Erythroblast (primary cell): Measurements from ENCODE around the gene KRTCAP2.

Experiments
- GATA1 ChIP-seq: IDR thresholded peaks from 2 replicates; pipeline ENCODE4 v1.6.1; 2011; ENCODE audit warnings: low read depth, mild to moderate bottlenecking, control low read depth, low read length, moderate library complexity
- POLR2A ChIP-seq: IDR thresholded peaks from 2 replicates; pipeline ENCODE4 v1.6.1; 2011; ENCODE audit warnings: mild to moderate bottlenecking, low read length

GRCh38 chr1:155176544-155177071 is 3.5 kb upstream of the KRTCAP2 start:
- TF ChIP-seq POLR2A (no peak), GATA1 (no peak)
